NCI-H345 (cell line): Measurements from ENCODE around the gene PACS2.

ENCODE experiments used
- DNase-seq: peaks from one replicate; lab custom pipeline; 2025; lab: John Stamatoyannopoulos, UW

Gene PACS2

DNA sequence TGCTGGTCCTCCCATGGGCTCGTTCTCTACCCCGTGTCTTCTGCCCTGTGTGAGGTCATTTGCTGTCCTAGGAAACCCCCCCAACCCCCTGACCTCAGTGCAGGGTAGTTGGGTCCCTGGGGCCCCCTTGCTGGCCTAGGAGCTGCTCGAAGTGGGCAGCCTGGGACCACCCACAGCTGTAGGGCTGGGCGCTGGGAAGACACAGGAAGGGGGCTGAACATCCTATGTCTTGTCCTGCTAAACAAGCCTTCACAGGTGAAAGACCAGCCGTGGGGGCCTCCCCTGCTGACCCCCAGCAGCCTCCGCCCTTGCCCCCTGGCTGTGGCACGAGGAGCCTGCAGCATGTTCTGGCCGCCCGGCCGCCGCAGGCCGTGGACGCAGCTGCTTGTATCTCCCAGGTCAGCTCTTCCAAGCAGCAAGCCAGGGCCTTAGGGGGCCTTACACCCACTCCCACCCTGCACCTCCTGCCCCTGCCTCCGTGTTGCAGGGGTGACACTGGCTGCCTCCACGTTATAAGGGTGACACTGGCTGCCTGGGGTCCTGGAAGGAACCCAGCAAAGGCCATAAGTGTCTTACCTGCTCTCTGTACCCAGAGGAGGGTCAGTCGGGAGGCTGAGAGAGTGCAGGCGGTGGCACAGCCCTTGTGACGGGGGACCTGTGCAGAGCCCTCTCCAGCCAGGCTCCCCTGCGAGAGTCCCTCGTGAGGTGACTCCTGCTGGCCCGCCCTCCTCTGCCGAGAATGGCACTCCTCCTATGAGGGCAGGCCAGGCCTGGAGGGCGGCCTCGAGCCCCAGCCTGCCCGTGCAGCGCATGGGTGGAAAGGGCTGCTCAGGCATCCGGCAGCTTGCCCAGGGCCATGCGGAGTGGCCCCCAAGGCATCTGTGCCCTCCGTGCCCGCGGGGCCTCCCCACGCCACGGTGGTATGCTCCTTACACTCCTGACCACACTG is 72.3 kb downstream of the PACS2 start:
- DNase-seq = no peak

GRCh38 chr14:105387530-105387922 is 73.0 kb downstream of the PACS2 start:
- DNase-seq = no peak

- no peak for DNase-seq
Observed at GRCh38 chr14:105388110-105388951, 73.8 kb downstream of the PACS2 start.

DNA sequence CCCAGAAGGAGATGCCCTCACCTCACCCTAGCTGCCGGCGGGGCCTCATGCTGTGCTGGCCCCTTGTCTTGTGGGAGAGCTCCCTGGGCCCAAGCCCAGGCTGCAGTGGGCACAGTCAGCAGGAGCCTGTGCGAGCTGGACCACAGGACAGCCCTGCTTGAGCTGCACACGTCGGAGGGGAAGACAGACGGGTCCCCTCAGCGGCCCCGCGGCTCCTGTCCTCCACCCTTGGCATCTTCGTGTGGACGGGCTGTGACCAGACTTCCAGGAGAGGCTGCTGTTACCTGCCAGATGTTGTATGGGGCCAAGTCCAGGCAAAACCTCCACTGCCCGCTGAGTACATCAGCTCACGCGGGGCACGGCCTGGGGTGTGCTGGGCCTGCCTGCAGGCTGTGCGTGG is 74.4 kb downstream of the PACS2 start:
- no peak for DNase-seq

DNA sequence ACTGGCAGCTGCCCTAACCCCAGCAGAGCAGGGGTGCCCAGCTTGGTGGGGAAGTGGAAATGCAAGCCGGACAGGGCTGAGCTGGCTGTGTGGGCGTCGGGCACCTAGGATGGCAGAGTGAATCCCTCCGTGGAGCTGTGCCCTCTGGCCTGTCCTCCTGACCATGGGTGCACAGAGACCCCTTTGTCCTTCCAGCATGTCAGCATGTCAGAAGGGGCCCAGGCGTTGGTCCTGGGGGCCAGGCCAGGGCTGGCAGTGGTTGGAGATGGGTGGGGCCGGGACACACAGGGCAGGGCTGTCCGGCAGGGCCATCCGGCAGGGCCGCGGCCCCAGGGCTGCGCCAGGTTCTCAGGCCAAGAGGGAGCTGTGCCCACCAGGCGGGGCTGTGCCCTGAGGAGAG is 75.0 kb downstream of the PACS2 start:
- no peak for DNase-seq

GRCh38 chr14:105389976-105390848 is 75.7 kb downstream of the PACS2 start:
- DNase-seq = no peak

GRCh38 chr14:105390849-105391500 is 76.4 kb downstream of the PACS2 start:
- DNase-seq = no peak

DNA sequence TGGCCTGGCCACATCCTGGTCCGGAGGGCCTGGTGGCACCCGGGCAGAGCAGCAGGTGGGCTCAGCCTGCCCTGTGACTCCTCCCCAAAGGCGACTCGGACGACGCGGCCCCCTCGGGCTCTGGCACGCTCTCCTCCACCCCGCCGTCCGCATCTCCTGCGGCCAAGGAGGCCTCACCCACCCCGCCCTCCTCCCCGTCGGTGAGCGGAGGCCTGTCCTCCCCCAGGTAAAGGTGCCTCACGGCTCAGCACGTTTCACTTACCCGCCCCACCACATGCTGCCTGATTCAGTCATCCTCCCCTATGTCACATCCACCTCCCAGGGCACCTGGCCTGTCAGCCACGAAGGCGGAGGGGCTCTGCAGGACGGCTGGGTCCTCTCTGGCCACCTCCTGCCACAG is 77.0 kb downstream of the PACS2 start:
- DNase-seq = no peak

GRCh38 chr14:105392131-105393090 is 77.9 kb downstream of the PACS2 start:
- no peak for DNase-seq

DNA sequence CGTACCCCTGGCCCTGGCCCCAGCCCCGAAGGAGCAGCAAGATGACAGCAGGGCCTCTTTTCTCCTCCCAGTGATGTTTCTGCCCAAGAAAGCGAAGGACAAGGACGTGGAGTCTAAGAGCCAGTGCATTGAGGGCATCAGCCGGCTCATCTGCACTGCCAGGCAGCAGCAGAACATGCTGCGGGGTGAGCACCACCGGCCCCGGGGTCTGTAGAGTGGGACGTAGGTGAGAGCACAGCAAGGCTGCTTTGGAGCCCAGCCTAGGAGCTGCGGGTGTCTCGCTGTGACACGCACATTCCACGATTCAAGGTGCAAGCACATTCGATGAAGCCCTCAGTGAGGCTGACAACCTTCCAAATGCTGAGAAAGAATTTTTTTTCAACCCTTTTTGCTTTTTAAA is 78.6 kb downstream of the PACS2 start:
- no peak for DNase-seq

- no peak for DNase-seq
Observed at GRCh38 chr14:105394714-105395537, 80.4 kb downstream of the PACS2 start.

DNA sequence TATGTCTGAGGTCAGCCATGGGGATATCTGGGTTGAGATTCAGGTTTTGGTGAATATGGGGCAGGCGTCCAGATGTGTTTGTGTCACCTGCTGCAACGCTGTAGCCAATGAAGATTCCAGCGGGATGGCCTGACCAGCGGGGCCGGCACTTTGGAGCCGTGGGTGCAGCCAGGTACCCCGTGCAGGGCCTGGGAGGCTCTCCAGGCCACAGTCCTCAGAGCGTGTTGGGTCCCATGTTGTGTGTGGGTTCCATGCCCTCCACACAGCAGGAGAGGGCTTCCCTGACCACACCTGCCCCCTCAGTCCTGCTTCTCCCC is 80.9 kb downstream of the PACS2 start:
- DNase-seq = no peak

DNA sequence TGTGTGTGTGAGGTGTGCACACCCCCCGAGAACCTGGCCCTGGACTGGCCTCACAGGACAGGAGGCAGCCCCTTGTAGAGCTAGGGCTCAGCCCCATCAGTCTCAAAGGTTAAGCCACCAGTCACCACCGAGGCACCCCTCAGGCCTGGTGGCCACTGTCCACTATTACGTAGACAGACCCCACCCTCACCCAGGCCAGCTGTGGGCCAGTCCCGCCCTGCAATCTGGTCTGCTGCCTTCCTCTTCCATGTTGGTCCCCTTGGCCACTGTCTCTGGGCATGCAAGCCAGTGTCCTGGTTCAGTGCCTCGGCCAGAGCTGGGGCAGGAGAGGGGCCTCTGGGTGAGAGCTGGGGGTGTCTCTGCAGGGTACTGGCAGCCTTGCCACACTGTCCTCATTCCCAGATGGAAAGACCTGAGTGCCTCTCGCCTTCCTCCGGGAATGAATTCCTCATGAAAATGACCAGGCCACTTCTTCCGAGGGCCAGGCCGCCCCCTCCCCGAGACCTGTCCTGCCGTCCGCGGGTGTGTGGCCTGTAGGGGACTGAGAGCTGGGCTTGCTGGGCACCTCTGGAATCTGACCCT is 82.9 kb downstream of the PACS2 start:
- no peak for DNase-seq

GRCh38 chr14:105398044-105398725 is 83.6 kb downstream of the PACS2 start, which contains the start of gene TEX22:
TEX22 (plus strand) TSS chr14:105398538; CDS start chr14:105399341, 803 bp downstream.
- DNase-seq = peak; percentile 87

DNA sequence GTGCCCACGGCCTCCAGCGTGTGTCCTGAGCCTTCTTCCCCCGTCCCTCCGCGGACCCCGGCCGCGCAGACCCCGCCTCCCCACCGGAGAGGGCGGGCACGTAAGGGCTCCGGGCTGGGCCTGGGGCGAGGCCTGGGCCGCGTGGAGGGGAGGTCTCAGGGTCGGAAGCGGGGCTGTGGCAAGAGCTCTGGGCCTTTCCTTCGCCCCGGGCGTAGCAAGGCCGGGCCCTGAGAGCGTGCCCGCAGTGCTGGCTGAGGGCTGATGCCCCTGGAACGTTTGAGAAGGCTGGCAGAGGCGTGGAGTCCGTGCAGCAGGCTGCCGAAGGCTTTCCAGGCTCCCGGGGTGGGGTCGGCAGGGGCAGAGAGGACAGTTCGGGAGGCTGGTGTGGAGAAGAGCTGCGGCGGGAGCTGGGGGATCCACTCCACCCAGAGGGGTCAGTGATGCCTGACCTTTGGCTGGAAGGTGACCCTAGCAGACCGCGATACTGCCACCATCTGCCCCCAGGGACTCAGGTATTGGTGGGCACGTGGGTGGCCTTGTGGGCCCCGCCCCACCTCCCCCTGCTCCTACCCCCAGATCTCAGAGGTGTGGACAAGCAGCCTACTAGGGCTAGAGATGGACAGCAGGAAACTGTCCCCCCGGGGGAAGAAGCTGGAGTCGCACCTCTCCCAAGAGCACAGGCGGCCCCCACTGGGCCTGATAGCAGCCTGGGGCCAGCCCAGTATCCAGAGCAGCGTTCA is 84.3 kb downstream of the PACS2 start:
- DNase-seq = peak; percentile 61

GRCh38 chr14:105399466-105399775 is 84.9 kb downstream of the PACS2 start:
- no peak for DNase-seq

DNA sequence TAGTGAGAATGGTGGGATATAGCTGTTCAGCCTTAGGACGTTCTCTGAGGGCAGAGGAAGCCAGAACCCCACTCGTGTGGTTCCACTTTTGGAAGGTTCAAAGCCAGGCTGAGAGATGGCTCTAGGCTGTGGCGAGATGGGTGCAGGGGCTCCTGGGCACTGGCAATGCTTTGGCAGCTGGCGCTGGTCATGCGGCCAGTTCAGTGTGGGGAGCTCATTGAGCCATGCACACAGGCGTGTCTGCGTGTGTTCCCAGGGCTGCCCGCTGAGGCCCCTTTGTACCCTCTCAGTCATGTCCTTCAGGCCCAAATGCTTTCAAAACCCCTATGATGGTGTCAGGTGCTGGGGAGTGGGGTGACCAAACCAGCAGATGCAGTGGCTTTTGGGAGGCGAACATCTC is 85.5 kb downstream of the PACS2 start:
- no peak for DNase-seq

GRCh38 chr14:105401699-105402098 is 87.2 kb downstream of the PACS2 start:
- DNase-seq = no peak
